ENCODE measurements around the gene PPP2R1A.
"Not testable (repeated sequence)": the region's sequence is repeated elsewhere in the genome, so short reads cannot be mapped to it uniquely, and the experiment has no call there.

PPP2R1A gene

GRCh38 chr19:52190487-52191293, 838 bp downstream of the PPP2R1A start:
- DNase-seq, result peak; percentile 17
- peaks cover 48% of the 10 kb centered on the region for H3K4me1 Mint-ChIP-seq
- peak overlapping the region; percentile 99 for H3K27ac Mint-ChIP-seq
- no peaks in the 10 kb centered on the region for H3K27me3 Mint-ChIP-seq
- no peak for ATAC-seq
- no peaks in the 10 kb centered on the region for H3K9me3 Mint-ChIP-seq
- H3K36me3 Mint-ChIP-seq (ENCODE audit: low read depth), result peaks cover 39% of the 10 kb centered on the region
- H3K4me3 Mint-ChIP-seq, result peak overlapping the region; percentile 97

GRCh38 chr19:52191389-52191788, 1.5 kb downstream of the PPP2R1A start:
- Mint-ChIP-seq H3K36me3 (ENCODE audit: low read depth) (peaks cover 45% of the 10 kb centered on the region), H3K4me3 (peak overlapping the region; percentile 97), H3K27me3 (no peaks in the 10 kb centered on the region), H3K4me1 (peaks cover 48% of the 10 kb centered on the region), H3K9me3 (no peaks in the 10 kb centered on the region), H3K27ac (peak overlapping the region; percentile 99)
- DNase-seq (no peak), ATAC-seq (no peak)

- ATAC-seq (no peak), DNase-seq (no peak)
- Mint-ChIP-seq H3K4me1 (peaks cover 51% of the 10 kb centered on the region), H3K36me3 (ENCODE audit: low read depth) (peaks cover 49% of the 10 kb centered on the region), H3K4me3 (peak overlapping the region; percentile 97), H3K9me3 (no peaks in the 10 kb centered on the region), H3K27ac (peak overlapping the region; percentile 99), H3K27me3 (no peaks in the 10 kb centered on the region)
Observed at GRCh38 chr19:52191951-52192350, 2.1 kb downstream of the PPP2R1A start.

GRCh38 chr19:52196256-52196967, 6.6 kb downstream of the PPP2R1A start:
- H3K36me3 Mint-ChIP-seq (ENCODE audit: low read depth), result peaks cover 55% of the 10 kb centered on the region
- H3K27me3 Mint-ChIP-seq, result no peaks in the 10 kb centered on the region
- no peak overlapping the region for H3K4me3 Mint-ChIP-seq
- peaks cover 40% of the 10 kb centered on the region for H3K4me1 Mint-ChIP-seq
- H3K9me3 Mint-ChIP-seq, result no peaks in the 10 kb centered on the region
- ATAC-seq (no peak), DNase-seq (no peak)
- no peak overlapping the region for H3K27ac Mint-ChIP-seq

- Mint-ChIP-seq H3K27ac (no peak overlapping the region), H3K9me3 (no peaks in the 10 kb centered on the region), H3K36me3 (ENCODE audit: low read depth) (peaks cover 51% of the 10 kb centered on the region), H3K4me1 (peaks cover 26% of the 10 kb centered on the region), H3K27me3 (no peaks in the 10 kb centered on the region), H3K4me3 (no peak overlapping the region)
- ATAC-seq (no peak), DNase-seq (no peak)
Observed at GRCh38 chr19:52197964-52198363, 8.1 kb downstream of the PPP2R1A start.

- Mint-ChIP-seq H3K4me3 (no peak overlapping the region), H3K27me3 (no peaks in the 10 kb centered on the region), H3K36me3 (ENCODE audit: low read depth) (peaks cover 53% of the 10 kb centered on the region), H3K27ac (no peak overlapping the region), H3K4me1 (peaks cover 22% of the 10 kb centered on the region), H3K9me3 (no peaks in the 10 kb centered on the region)
- DNase-seq (no peak), ATAC-seq (no peak)
Observed at GRCh38 chr19:52198678-52199077, 8.8 kb downstream of the PPP2R1A start.

GRCh38 chr19:52200044-52200443, 10.2 kb downstream of the PPP2R1A start:
- peaks cover 22% of the 10 kb centered on the region for H3K4me1 Mint-ChIP-seq
- H3K4me3 Mint-ChIP-seq, result no peak overlapping the region
- no peaks in the 10 kb centered on the region for H3K27me3 Mint-ChIP-seq
- H3K27ac Mint-ChIP-seq, result peak overlapping the region; percentile 42
- ATAC-seq, result no peak
- H3K9me3 Mint-ChIP-seq, result no peaks in the 10 kb centered on the region
- no peak for DNase-seq
- H3K36me3 Mint-ChIP-seq (ENCODE audit: low read depth), result peaks cover 56% of the 10 kb centered on the region

GRCh38 chr19:52200755-52201391, 11.0 kb downstream of the PPP2R1A start:
- DNase-seq, H3K4me3 Mint-ChIP-seq, H3K27me3 Mint-ChIP-seq, H3K9me3 Mint-ChIP-seq, ATAC-seq, H3K27ac Mint-ChIP-seq: not testable (repeated sequence)
- H3K36me3 Mint-ChIP-seq (ENCODE audit: low read depth), result peaks cover 57% of the 10 kb centered on the region
- peaks cover 22% of the 10 kb centered on the region for H3K4me1 Mint-ChIP-seq

- Mint-ChIP-seq H3K27me3 (no peaks in the 10 kb centered on the region), H3K36me3 (ENCODE audit: low read depth) (peaks cover 53% of the 10 kb centered on the region), H3K27ac (no peak overlapping the region), H3K9me3 (no peaks in the 10 kb centered on the region), H3K4me1 (peaks cover 11% of the 10 kb centered on the region), H3K4me3 (no peak overlapping the region)
- no peak for DNase-seq
- no peak for ATAC-seq
Observed at GRCh38 chr19:52206481-52206880, 16.6 kb downstream of the PPP2R1A start.

GRCh38 chr19:52211203-52211602, 21.4 kb downstream of the PPP2R1A start:
- ATAC-seq, result no peak
- peaks cover 49% of the 10 kb centered on the region for H3K36me3 Mint-ChIP-seq (ENCODE audit: low read depth)

GRCh38 chr19:52211926-52212571, 22.2 kb downstream of the PPP2R1A start:
- H3K27me3 Mint-ChIP-seq, result no peaks in the 10 kb centered on the region
- peaks cover 50% of the 10 kb centered on the region for H3K36me3 Mint-ChIP-seq (ENCODE audit: low read depth)
- H3K4me1 Mint-ChIP-seq, result no peaks in the 10 kb centered on the region
- no peak for ATAC-seq
- H3K27ac Mint-ChIP-seq, result no peak overlapping the region
- DNase-seq, result no peak
- H3K4me3 Mint-ChIP-seq, result no peak overlapping the region
- no peaks in the 10 kb centered on the region for H3K9me3 Mint-ChIP-seq

More at GRCh38 chr19:52211203-52211602, 21.4 kb downstream of the PPP2R1A start:
- no peak overlapping the region for H3K27ac Mint-ChIP-seq
- H3K9me3 Mint-ChIP-seq, result no peaks in the 10 kb centered on the region
- H3K4me1 Mint-ChIP-seq, result no peaks in the 10 kb centered on the region
- no peak for DNase-seq
- H3K27me3 Mint-ChIP-seq, result no peaks in the 10 kb centered on the region
- H3K4me3 Mint-ChIP-seq, result no peak overlapping the region

GRCh38 chr19:52212572-52213255, 22.9 kb downstream of the PPP2R1A start:
- Mint-ChIP-seq H3K27me3 (no peaks in the 10 kb centered on the region), H3K27ac (no peak overlapping the region), H3K36me3 (ENCODE audit: low read depth) (peaks cover 54% of the 10 kb centered on the region), H3K4me3 (no peak overlapping the region), H3K9me3 (no peaks in the 10 kb centered on the region), H3K4me1 (no peaks in the 10 kb centered on the region)
- ATAC-seq (no peak), DNase-seq (no peak)

GRCh38 chr19:52214241-52214640, 24.4 kb downstream of the PPP2R1A start:
- Mint-ChIP-seq H3K9me3 (no peaks in the 10 kb centered on the region), H3K4me3 (no peak overlapping the region), H3K27ac (no peak overlapping the region), H3K27me3 (no peaks in the 10 kb centered on the region), H3K36me3 (ENCODE audit: low read depth) (peaks cover 60% of the 10 kb centered on the region), H3K4me1 (no peaks in the 10 kb centered on the region)
- DNase-seq (no peak), ATAC-seq (no peak)

GRCh38 chr19:52216401-52216800, 26.5 kb downstream of the PPP2R1A start:
- ATAC-seq, result no peak
- no peaks in the 10 kb centered on the region for H3K4me1 Mint-ChIP-seq
- H3K4me3 Mint-ChIP-seq, result no peak overlapping the region
- no peaks in the 10 kb centered on the region for H3K27me3 Mint-ChIP-seq
- no peaks in the 10 kb centered on the region for H3K9me3 Mint-ChIP-seq
- peaks cover 68% of the 10 kb centered on the region for H3K36me3 Mint-ChIP-seq (ENCODE audit: low read depth)
- no peak overlapping the region for H3K27ac Mint-ChIP-seq
- DNase-seq, result no peak
